ENCODE results near the gene HS3ST3A1. TPM values are rescaled to one million over a fixed set of nuclear protein-coding genes. Genes with fewer than 3 reads are reported as not detected.

HS3ST3A1 gene
- not detected for total RNA-seq

DNA sequence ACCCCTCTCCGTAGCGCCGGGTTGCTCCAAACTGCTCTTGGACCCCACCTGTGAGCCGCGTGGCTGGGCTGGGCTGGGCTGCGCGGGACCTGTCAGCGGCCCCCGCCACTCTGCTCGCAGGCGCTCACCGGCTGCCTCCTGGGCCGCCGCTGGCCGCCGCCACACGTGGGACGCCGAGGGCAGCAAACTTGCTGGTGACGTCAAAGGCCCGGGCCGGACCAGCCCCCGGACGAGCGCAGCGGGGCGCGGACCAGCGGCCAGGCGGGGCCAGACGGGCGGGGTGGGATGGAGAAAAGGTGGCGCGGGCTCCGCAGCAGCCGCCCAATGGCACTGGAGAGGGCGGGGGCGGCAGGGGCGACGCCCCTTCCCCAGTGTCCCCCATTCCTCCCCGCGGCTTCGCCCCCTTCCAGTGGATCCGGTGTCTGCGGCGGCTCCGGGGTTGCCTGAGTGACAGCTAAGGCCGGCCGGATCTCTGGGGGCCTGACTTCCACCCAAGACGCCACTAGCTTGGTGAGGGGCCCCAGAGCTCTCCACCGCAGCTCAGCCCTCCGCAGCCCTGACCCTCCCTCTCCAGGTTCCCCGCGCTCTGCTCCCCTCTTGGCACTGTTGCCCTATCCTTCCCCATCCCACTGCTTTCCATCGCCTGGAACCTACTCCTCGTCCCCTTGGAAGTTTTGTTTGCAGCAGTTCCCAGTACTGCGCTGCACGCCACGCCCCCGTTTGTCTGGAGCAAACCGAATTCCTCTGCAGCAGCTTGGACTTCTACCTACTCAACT is at the start of gene HS3ST3A1:
TSS of gene HS3ST3A1 (minus strand) at position 154 of the 776 bp plus-strand sequence. CDS start 800 bp downstream, outside the sequence.
- no peak for DNase-seq (ENCODE audit: low spot score in 2 of 2)
- TF ChIP-seq CTCF (IDR thresholded peaks at IDR 0.05), result no peak
- peaks cover 20% of the 10 kb centered on the region for H3K27me3 ChIP-seq
- H3K4me1 ChIP-seq, result peaks cover 0 to 3% of the 10 kb centered on the region in 2 donors
- no peaks in the 10 kb centered on the region for H3K9me3 ChIP-seq
- H3K27ac ChIP-seq, result no peak within 1 kb of the TSS
- peak within 1 kb of the TSS; percentile 45 to 64 for H3K4me3 ChIP-seq
- no peaks in the 10 kb centered on the region for H3K36me3 ChIP-seq
- intact Hi-C loops (cut with DNase I), result no loop called here

DNA sequence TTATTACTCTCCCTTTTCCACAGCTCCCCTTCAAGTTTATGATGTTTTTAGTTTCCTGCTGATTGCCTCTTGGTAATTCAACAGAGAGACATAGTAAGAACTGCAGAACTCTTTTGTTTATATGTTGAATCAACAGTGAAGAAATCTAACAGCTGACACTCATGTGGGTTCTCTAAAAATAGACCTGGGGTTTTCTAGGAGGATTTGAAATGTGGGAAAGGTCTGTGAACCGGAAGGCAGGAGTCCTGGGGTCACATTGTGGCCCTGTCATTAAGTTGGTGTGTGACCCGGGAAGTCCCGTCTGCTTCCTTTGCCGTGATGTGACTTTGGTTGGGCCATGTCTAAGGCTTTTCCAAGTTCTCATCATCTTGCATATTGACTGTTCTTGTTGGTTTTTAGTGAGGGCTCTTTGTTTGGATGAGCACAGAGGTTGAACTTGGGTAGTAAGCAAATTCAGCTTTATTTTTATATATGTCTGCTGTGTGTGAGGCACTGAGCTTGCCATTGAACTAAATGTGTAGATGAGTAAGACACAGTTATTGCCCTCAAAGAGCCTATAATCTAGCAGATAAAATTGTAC is 48.5 kb upstream of the HS3ST3A1 start:
- Histone ChIP-seq H3K4me3 (no peak overlapping the region), H3K27me3 (no peaks in the 10 kb centered on the region), H3K9me3 (no peaks in the 10 kb centered on the region), H3K36me3 (no peaks in the 10 kb centered on the region), H3K4me1 (no peaks in the 10 kb centered on the region), H3K27ac (no peak overlapping the region)
- intact Hi-C loops (cut with DNase I), result no loop called here
- TF ChIP-seq CTCF (IDR thresholded peaks at IDR 0.05), result no peak
- DNase-seq (ENCODE audit: low spot score in 2 of 2), result no peak

- Histone ChIP-seq H3K4me1 (no peaks in the 10 kb centered on the region), H3K27me3 (no peaks in the 10 kb centered on the region), H3K36me3 (no peaks in the 10 kb centered on the region), H3K4me3 (no peak overlapping the region), H3K9me3 (no peaks in the 10 kb centered on the region), H3K27ac (no peak overlapping the region)
- DNase-seq (ENCODE audit: low spot score in 2 of 2), result no peak
- TF ChIP-seq CTCF (IDR thresholded peaks at IDR 0.05), result no peak
- intact Hi-C loops (cut with DNase I), result no loop called here
These were observed 45.9 kb upstream of the HS3ST3A1 start for GRCh38 chr17:13647543-13648021.

DNA sequence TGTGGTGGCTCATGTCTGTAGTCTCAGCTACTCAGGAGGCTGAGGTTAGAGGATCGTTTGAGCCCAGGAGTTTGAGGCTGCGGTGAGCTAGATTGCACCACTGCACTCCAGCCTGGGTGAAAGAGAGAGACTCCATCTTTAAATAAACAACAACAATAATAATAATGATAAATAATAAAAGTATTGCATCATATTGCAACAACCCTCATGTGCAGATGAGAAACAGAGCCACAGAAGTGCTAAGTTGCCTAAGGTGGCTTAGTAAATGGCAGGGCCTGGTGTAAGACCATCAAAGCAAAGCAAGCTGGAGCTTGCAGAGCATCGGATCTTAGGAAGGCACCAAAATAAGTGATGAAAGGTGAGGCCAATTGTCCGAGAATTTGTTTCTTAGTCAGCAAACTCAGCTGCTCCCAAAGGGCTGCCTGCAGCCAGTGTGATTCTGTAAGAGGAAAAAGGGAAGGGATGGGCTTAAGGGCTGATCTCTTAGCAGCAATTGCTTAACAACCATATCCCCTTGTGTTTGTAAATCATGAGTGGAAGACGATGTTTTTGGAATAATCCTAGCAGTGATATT is 45.3 kb upstream of the HS3ST3A1 start:
- no peak for TF ChIP-seq CTCF (IDR thresholded peaks at IDR 0.05)
- no peak for DNase-seq (ENCODE audit: low spot score in 2 of 2)
- Histone ChIP-seq H3K27me3 (no peaks in the 10 kb centered on the region), H3K27ac (no peak overlapping the region), H3K36me3 (no peaks in the 10 kb centered on the region), H3K4me1 (no peaks in the 10 kb centered on the region), H3K9me3 (no peaks in the 10 kb centered on the region), H3K4me3 (no peak overlapping the region)
- intact Hi-C loops (cut with DNase I), result no loop called here

- Histone ChIP-seq H3K4me3 (no peak overlapping the region), H3K27ac (no peak overlapping the region), H3K27me3 (no peaks in the 10 kb centered on the region), H3K36me3 (no peaks in the 10 kb centered on the region), H3K4me1 (no peaks in the 10 kb centered on the region), H3K9me3 (no peaks in the 10 kb centered on the region)
- no peak for DNase-seq (ENCODE audit: low spot score in 2 of 2)
- no peak for TF ChIP-seq CTCF (IDR thresholded peaks at IDR 0.05)
- intact Hi-C loops (cut with DNase I), result no loop called here
These were observed 44.7 kb upstream of the HS3ST3A1 start for GRCh38 chr17:13646411-13646810.

All from ascending aorta (tissue), 2 donors.